ENCODE measurements around the gene CHRNB1. TPM values are rescaled to one million over a fixed set of nuclear protein-coding genes. Genes with fewer than 3 reads are reported as not detected.
A peak's percentile ranks its signal among the peaks of the same experiment; 100 is the strongest.

CHRNB1 gene
- total RNA-seq, 1 donor from 2014 or later: 16.4 TPM

- peak; percentile 77 for TF ChIP-seq CTCF (conservative IDR thresholded peaks at IDR 0.05)
- peaks cover 4% of the 10 kb centered on the region for H3K36me3 Mint-ChIP-seq
- DNase-seq (ENCODE audit: extremely low spot score, unreplicated experiment): peak; percentile 84
- H3K4me1 Mint-ChIP-seq (ENCODE audit: unreplicated experiment): peaks cover 28% of the 10 kb centered on the region
- H3K27me3 Mint-ChIP-seq: peaks cover 46% of the 10 kb centered on the region
- H3K27ac Mint-ChIP-seq: peak overlapping the region; percentile 99
- H3K4me3 Mint-ChIP-seq: peak overlapping the region; percentile 93
- no peaks in the 10 kb centered on the region for H3K9me3 Mint-ChIP-seq
Measured at GRCh38 chr17:7436556-7437368, 8.1 kb upstream of the CHRNB1 start.

- TF ChIP-seq CTCF (conservative IDR thresholded peaks at IDR 0.05): no peak
- DNase-seq (ENCODE audit: extremely low spot score, unreplicated experiment): no peak
- H3K36me3 Mint-ChIP-seq: peaks cover 4% of the 10 kb centered on the region
- peak overlapping the region; percentile 93 for H3K4me3 Mint-ChIP-seq
- H3K4me1 Mint-ChIP-seq (ENCODE audit: unreplicated experiment): peaks cover 30% of the 10 kb centered on the region
- peak overlapping the region; percentile 99 for H3K27ac Mint-ChIP-seq
- H3K27me3 Mint-ChIP-seq: peaks cover 49% of the 10 kb centered on the region
- no peaks in the 10 kb centered on the region for H3K9me3 Mint-ChIP-seq
Measured at GRCh38 chr17:7437369-7437863, 7.4 kb upstream of the CHRNB1 start.

- TF ChIP-seq CTCF (conservative IDR thresholded peaks at IDR 0.05): no peak
- H3K27me3 Mint-ChIP-seq: peaks cover 53% of the 10 kb centered on the region
- peak overlapping the region; percentile 97 for H3K27ac Mint-ChIP-seq
- H3K4me3 Mint-ChIP-seq: peak overlapping the region; percentile 92
- peaks cover 4% of the 10 kb centered on the region for H3K36me3 Mint-ChIP-seq
- no peaks in the 10 kb centered on the region for H3K9me3 Mint-ChIP-seq
- DNase-seq (ENCODE audit: extremely low spot score, unreplicated experiment): no peak
- peaks cover 30% of the 10 kb centered on the region for H3K4me1 Mint-ChIP-seq (ENCODE audit: unreplicated experiment)
Measured at GRCh38 chr17:7437950-7438614, 6.8 kb upstream of the CHRNB1 start.

- peak overlapping the region; percentile 86 for H3K27ac Mint-ChIP-seq
- no peak for TF ChIP-seq CTCF (conservative IDR thresholded peaks at IDR 0.05)
Measured at GRCh38 chr17:7438656-7439460, 6.0 kb upstream of the CHRNB1 start.

GRCh38 chr17:7439462-7440112 lies 5.3 kb upstream of the CHRNB1 start, which contains the start of gene FGF11:
TSS of gene FGF11 (plus strand) at chr17:7439512. CDS start at chr17:7439621, 109 bp downstream.
- Mint-ChIP-seq H3K9me3 (no peaks in the 10 kb centered on the region), H3K4me1 (ENCODE audit: unreplicated experiment) (peaks cover 30% of the 10 kb centered on the region), H3K27ac (peak within 1 kb of the TSS; percentile 86), H3K36me3 (peaks cover 4% of the 10 kb centered on the region), H3K4me3 (peak within 1 kb of the TSS; percentile 93), H3K27me3 (peaks cover 64% of the 10 kb centered on the region)
- no peak for TF ChIP-seq CTCF (conservative IDR thresholded peaks at IDR 0.05)
- DNase-seq (ENCODE audit: extremely low spot score, unreplicated experiment): no peak

More at GRCh38 chr17:7438656-7439460, 6.0 kb upstream of the CHRNB1 start:
- Mint-ChIP-seq H3K4me1 (ENCODE audit: unreplicated experiment) (peaks cover 30% of the 10 kb centered on the region), H3K9me3 (no peaks in the 10 kb centered on the region), H3K36me3 (peaks cover 4% of the 10 kb centered on the region), H3K4me3 (peak overlapping the region; percentile 92), H3K27me3 (peaks cover 60% of the 10 kb centered on the region)
- no peak for DNase-seq (ENCODE audit: extremely low spot score, unreplicated experiment)
